A673 (cell line): Measurements from ENCODE around the gene CDON.

ENCODE experiments used
- EZH2 ChIP-seq: fragments of 200-600 bp; sonication (generic); IDR thresholded peaks from 2 replicates; pipeline ENCODE4 v1.6.1; 2017; ENCODE audit warnings: borderline replicate concordance, low read depth, mild to moderate bottlenecking, mixed read lengths, antibody characterized with exemption, low read length; ENCODE audit not compliant: poor library complexity, severe bottlenecking
- TF ChIP-seq, protein P1 (sequence below): fragments of 300-800, 200-600 bp; sonication (generic); conservative IDR thresholded peaks from 2 replicates; pipeline ENCODE4 v1.5.1; 2017; ENCODE audit warnings: low read depth, mild to moderate bottlenecking, antibody characterized with exemption, low read length, moderate library complexity, mixed read lengths

DNA sequence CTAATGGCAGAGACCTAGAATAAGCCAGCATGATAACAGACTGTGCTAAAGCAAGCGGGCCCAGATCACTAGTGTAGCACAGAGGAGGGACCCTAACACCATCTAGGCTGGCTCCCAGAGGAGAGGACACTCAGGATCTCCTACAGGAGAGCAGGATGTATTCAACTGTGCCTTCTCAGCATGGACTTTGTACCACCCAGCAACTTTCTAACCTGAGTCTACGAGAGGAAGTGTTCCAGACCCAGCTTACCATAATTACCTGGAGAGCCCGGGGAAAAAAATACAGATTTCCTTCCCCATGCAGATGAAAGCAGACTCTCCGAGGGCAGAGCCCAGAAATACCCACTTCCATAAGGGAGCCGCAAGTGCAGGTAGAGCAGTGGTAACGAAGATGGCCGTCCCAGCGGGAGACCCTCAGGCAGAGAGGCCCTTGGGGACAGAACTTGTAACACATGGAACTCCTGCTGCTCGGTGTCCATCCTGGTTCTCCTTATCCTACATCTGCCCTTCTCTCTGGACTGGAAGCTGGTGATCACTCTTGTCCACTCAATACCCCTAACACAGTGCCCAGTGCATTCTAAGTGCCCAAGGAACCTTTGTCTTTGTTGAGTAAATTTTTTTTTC is 138.2 kb downstream of the CDON start:
- no peak for TF ChIP-seq EZH2
- TF ChIP-seq, protein P1, sequence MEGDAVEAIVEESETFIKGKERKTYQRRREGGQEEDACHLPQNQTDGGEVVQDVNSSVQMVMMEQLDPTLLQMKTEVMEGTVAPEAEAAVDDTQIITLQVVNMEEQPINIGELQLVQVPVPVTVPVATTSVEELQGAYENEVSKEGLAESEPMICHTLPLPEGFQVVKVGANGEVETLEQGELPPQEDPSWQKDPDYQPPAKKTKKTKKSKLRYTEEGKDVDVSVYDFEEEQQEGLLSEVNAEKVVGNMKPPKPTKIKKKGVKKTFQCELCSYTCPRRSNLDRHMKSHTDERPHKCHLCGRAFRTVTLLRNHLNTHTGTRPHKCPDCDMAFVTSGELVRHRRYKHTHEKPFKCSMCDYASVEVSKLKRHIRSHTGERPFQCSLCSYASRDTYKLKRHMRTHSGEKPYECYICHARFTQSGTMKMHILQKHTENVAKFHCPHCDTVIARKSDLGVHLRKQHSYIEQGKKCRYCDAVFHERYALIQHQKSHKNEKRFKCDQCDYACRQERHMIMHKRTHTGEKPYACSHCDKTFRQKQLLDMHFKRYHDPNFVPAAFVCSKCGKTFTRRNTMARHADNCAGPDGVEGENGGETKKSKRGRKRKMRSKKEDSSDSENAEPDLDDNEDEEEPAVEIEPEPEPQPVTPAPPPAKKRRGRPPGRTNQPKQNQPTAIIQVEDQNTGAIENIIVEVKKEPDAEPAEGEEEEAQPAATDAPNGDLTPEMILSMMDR: no peak
